Fibroblast of villous mesenchyme (primary cell): Measurements from ENCODE around the gene ANKLE1. TPM values are rescaled to one million over a fixed set of nuclear protein-coding genes. Genes with fewer than 3 reads are reported as not detected.
A peak's percentile ranks its signal among the peaks of the same experiment; 100 is the strongest.
"Not testable (repeated sequence)": the region's sequence is repeated elsewhere in the genome, so short reads cannot be mapped to it uniquely, and the experiment has no call there.

ENCODE experiments used
- DNase-seq: peaks from one replicate; pipeline ENCODE4 v3.0.0-alpha.2; 2010; ENCODE audit warnings: low read depth
- H3K4me3 ChIP-seq: 2 replicates; pipeline ENCODE4 v1.5.1; 2011; ENCODE audit warnings: low read depth, mild to moderate bottlenecking, low read length
- CTCF ChIP-seq: IDR thresholded peaks from 2 replicates; pipeline ENCODE4 v1.5.1; 2012; ENCODE audit warnings: low read depth, mild to moderate bottlenecking, low read length; ENCODE audit not compliant: insufficient read depth
- total RNA-seq: library from RNA; depleted of rRNA; stranded (reverse); fragments of >200 nt; gene quantifications from 2 replicates; pipeline ENCODE4 v1.2.3, GENCODE V29; 2012

ANKLE1 gene
- total RNA-seq, 1 donor, result 0.86 TPM

DNA sequence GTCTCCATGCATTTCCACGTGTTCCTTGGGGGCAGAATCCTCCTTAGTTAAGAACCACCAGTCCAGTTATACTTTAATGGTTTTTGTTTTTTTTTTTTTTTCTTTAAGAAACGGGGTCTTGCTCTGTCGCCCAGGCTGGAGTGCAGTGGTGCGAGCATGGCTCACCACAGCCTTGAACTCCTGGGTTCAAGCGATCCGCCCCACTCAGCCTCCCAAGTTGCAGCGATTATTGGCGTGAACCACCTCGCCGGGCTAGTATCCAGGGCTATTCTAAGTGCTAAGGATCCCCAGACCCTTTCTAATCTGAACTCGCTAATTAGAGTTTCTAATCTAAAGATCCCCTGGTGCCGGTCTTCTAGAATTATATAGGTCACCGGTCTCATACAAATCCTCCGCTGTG, 11.9 kb downstream of the ANKLE1 start:
- H3K4me3 ChIP-seq, result no peak overlapping the region
- no peak for TF ChIP-seq CTCF
- no peak for DNase-seq

DNA sequence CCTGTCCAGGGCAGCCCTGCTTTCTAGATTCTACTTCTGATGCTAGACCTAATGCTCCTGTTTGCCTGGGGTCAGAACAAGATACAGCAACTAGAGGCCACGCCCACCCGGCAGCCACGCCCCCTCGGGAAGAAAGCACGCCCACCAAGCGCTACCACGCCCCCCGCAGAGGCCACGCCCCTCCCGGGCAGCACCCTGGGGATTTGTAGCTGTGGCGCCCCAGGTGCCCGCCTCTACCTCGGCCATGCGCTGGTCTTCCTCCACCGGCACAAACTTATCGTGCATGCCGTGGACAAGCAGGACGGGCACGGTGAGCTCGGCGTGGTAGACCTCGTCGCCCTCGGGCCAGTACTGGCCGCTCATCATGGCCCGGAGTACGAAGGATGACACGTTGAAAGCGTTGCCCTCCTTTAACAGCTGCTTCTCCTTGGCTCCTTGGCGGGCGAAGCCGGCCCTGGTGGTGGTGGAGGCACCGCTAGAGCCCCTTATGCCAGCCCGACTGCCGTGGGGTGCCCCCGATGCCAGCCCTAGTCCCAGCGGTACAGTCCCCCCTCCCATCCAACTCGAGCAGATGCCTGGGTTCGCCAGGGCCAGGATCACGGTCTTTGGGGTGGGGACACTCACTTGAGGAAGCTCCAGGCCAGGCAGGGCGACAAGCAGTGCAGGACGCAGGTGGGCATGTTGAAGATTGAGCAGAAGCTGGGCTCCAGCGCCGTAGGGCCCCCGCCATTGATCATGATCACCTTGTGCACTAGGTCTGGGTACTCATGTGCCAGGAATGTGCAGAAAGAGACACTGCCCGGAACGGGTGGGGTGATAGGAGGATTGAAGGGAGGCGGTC, 12.6 kb downstream of the ANKLE1 start:
- DNase-seq, result no peak
- no peak for TF ChIP-seq CTCF
- H3K4me3 ChIP-seq, result no peak overlapping the region

- H3K4me3 ChIP-seq, DNase-seq: not testable (repeated sequence)
These were observed 13.8 kb downstream of the ANKLE1 start for GRCh38 chr19:17295551-17295950.

- H3K4me3 ChIP-seq, result no peak overlapping the region
- peak; percentile 14 for TF ChIP-seq CTCF
- DNase-seq, result peak; percentile 37
These were observed 14.6 kb downstream of the ANKLE1 start for GRCh38 chr19:17296273-17296672.

DNA sequence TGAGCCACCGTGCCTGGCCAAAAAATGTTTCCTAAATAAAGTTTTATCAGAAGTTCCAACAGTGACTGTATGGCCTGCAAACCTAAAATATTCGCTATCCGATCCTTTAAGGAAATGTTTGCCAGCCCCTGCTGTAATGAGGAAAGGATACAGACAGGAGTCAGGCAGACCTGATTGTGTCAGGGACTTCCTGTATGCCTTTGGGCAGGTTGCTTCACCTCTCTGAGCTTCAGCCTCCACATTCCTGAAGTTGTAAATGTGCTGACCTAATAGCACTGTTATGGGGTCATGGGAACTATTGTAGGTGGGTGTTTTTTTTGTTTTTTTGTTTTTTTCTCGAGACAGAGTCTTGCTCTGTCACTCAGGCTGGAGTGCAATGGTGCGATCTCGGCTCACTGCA, 15.3 kb downstream of the ANKLE1 start:
- TF ChIP-seq CTCF, result no peak
- no peak overlapping the region for H3K4me3 ChIP-seq
- no peak for DNase-seq

GRCh38 chr19:17300992-17301619, 19.4 kb downstream of the ANKLE1 start:
- DNase-seq, result no peak
- no peak for TF ChIP-seq CTCF
- no peak overlapping the region for H3K4me3 ChIP-seq

DNA sequence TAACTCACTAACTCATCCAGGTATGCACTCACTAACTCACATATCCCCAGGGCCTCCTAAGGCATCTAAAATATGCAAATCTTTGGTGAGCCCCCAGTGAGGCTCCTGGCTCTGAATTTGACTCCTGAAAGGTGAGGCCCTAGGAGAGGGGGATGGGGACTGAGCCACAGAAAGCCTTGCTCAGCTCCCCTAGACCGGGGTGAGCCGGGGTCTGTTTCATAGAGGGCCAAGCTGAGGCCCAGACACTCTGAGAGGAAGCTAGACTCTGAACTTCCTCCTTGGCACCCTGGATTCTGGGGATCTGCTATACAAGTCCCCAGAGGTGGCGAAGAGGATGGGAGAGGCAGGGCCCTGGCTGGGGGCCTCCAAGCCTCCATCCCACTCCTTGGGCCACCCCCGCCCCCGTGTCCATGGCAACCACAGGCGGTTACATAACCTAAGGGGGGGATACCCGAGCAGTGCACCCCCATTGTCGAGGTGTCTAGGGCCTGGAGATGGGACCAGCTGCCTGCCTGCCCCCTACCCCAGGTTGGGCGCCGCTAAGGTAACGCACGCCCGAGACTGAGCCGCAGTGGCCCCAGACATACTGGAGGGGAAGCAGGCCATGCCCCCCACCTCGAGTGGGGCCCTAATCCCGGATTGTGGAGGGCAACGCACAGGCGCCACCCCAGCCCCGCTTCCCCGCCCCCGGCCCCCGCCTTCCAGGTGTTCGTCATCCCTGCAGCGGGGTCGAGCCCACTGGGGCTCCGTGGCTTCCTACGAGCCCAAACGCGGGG, 20.9 kb downstream of the ANKLE1 start:
- no peak for TF ChIP-seq CTCF
- DNase-seq, result no peak
- H3K4me3 ChIP-seq, result peak overlapping the region; percentile 71
